HG02798 (cell line): Measurements from ENCODE around the gene ZNF345.
A peak's percentile ranks its signal among the peaks of the same experiment; 100 is the strongest.

Experiments
- ATAC-seq: cut with Tn5 transposase; IDR thresholded peaks from one replicate; pipeline ENCODE4 v1.9.1; 2021; ENCODE audit warnings: mild to moderate bottlenecking; ENCODE audit not compliant: unreplicated experiment, poor library complexity

The ZNF345 gene

DNA sequence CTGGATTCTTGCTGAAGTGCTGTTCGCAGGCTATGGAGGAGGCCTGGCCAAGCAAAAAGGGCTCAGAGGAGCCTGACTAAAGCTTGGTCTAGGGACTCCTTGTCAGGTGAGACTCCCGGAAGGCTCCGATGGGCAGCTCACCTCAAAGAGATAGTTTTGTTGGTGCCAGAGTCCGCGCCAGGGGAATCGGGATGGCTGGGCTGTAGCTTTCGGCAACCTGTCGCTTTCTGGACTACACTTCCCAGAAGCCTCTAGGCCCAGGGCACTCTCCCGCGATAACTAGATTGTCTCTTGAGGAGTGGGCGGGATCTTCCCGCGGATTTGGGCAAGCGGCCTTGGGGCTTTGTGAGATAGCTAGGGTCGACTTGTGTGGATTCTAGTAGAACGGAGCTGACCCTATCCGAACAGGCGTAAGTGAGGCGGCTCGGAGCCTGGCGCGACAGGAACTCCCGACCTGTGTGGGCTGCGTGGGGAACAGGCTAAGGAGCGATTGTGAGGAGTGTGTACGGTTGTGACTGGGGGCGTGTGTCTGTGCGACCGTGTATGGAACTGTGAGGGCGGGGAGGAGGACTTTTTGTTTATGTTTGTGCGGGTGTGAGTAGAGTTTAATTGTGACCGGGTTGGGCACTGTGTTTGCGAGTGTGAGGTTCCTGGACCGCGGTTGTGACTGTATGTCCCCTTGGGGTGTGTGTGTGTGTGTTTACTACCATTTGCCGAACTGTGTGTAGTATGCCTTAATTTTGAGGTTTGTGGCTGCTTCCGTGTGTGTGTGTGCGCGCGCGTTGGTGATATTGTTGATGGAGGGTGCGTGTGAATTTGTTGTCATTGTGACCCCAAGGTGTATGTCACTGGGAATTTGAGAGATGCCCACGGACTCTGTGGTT lies at the start of gene ZNF345:
ZNF345 (plus strand) TSS at position 318 of the 884 bp plus-strand sequence. CDS start 25,955 bp downstream, outside the sequence.
- peak; percentile 82 for ATAC-seq

DNA sequence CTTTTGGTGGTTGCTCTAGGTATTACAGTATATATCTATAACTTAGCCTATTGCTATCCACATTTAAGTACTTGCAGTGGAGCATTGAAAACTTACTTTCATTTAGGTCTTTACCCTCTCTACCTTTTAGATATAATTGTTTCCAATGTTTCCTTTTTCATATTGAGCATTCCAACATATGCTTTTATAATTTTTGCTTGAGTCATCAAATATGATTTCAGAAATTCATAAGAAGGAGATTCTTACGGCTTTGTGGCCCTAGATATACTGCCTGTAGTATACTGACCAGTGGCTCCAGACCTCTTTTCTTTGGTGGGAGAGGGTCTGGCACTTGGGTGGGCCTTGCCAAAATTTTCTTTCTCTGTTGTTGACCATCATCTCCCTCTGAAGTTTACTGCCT lies 45.3 kb upstream of the ZNF345 start:
- ATAC-seq: no peak

DNA sequence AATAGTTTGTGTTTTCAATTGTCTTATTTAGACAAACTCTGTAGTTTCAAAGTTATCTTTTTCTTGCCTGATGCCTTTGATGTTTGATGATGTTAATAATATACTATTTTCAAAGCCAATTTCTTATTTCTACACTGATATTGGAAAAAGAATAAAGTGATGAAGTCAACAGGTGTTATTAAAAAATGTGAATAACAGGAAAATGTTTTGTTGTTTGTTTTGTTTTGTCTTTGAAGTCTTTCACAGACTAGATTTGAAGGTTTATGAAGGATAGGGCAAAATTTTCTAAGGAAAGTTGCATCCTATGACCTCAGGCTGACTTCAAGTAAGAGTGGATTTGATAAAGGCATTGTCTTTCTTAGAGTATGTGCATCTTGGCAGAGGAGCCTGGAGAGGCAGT lies 43.6 kb upstream of the ZNF345 start:
- no peak for ATAC-seq

- ATAC-seq: no peak
Observed at GRCh38 chr19:36819130-36819630, 31.5 kb upstream of the ZNF345 start.

DNA sequence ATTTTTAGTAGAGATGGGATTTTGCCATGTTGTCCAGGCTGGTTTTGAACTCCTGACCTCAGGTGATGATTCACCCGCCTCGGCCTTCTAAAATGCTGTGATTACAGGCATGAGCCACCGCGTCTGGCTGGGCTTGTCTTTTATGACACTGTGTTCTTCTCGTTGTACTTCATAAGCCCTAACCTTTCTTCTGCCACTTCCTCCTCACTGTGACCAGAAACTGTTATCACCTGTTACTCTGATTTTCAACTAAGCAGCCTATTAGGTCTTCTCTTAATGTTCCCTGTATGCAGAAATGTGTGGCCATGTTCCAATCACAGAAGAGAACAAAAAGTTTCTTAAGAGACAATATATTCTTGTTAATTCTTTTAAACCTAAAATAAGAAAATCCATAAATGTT lies 28.9 kb upstream of the ZNF345 start:
- ATAC-seq: no peak

GRCh38 chr19:36833430-36833829 lies 17.2 kb upstream of the ZNF345 start:
- ATAC-seq: no peak

DNA sequence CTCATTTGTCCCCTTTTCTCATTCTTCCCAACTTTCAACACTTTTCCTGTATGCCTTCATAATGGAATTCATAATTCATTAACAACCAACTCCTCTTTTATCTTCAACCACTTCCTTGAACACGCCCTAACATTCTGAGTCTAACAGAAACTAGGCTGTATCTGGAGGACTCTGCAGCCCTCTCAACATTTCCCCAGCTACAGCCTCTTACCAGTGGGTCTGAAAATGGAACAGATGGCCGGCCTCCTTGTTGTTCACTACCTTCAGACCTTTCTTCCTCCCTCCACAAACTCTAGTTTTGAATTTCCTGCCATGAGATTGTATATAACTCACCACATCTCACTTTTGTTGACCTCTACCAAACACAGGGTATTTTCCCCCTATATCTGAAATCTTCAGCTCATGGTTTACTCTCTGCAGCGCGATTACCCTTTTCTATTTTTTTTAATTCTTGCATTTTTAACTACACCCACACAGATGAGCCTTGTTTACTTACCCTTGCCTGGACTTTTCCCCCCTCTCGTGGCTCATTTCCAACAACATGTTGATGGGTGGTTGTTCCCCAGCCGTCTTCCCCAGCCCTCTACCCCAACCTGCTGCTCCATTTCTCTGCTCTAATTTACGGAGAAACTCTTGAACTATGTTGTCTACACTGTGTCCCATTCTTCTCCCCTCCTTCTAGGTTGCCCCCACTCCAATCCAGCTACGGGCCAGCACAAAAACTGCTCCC lies 13.3 kb upstream of the ZNF345 start:
- no peak for ATAC-seq

DNA sequence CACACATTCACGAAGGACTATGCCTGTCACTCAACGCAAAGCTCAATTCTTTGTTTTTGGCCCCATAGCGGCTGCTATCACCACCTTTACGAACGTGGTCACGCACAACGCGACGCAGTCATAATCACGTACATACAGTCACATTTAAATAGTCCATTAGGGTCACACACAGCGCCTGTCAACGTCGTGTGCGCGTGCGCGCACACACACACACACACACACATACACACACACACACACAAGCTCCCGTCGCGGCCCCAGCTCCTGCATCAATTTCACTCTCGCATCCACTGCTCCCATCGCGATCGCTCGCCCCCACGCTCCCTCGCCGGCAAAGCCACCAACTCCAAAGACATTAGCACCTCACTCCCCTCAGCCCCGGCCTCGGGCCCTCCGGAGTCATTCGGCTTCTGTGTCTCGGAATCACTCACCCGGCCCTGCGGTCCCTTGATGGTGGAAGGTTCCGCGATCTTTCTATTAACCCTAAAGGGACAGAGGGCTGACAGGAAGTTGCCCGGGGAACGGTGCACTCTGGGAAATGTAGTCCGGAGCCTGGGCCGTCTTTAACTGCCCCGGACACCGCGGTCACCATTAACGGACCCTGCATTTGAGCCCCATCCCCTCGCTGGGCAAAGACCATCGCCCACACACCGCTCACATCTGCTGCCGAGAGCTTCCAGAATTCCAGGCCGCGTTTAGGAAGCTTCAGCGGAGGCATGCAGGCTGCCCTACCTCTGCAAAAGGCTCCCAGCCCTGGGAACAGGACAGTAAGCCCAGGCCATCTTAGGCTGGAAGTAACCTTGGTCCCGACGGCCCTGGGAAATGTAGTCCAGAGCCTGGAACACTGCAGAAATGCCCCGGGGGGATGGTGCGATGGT lies 12.5 kb upstream of the ZNF345 start, which contains the start of gene ZNF790:
ZNF790 (minus strand) TSS at position 482 of the 878 bp plus-strand sequence. CDS start 12,768 bp downstream, outside the sequence.
- peak; percentile 96 for ATAC-seq

- ATAC-seq: no peak
Observed at GRCh38 chr19:36838784-36839324, 11.8 kb upstream of the ZNF345 start.

DNA sequence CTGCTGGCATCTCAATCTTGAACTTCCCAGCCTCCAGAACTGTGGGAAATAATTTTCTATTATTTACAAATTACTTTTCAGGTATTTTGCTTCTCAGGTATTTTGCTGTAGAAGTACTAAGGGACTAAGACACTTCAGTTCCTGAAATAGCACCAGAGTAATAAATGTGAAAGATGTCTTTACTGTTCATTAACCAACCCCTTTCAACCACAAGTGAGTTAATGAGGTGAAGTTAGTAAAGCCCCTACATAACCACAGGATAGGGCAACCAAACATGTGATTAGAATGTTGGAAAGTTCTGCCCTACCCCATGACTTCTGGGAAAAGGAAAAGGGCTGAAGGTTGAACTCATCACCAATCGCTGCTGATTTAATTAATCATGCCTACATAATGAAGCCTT lies 2.7 kb upstream of the ZNF345 start:
- ATAC-seq: no peak

GRCh38 chr19:36849701-36850558 lies 746 bp upstream of the ZNF345 start:
- ATAC-seq: peak; percentile 90

DNA sequence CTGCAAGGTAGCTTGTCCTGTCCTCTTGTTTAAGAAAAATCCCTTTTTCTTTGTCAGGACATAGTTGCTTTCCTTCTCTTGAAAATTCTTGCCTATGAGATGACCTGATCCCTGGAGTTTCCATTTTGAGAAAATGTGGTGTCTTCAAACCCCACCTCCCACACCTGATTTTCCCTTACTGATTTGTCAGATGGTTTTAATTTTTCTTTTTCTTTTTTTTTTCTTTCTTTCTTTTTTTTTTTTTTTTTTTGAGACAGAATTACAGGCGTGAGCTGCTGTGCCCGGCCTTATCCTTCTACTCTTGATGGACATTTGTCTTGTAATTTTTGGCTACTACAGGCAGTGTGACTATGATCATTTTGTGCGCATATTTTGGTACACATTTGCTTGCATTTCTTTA lies 1.2 kb downstream of the ZNF345 start:
- no peak for ATAC-seq

- ATAC-seq: no peak
Observed at GRCh38 chr19:36876993-36877938, 26.6 kb downstream of the ZNF345 start.

GRCh38 chr19:36891768-36892357 lies 41.2 kb downstream of the ZNF345 start:
- no peak for ATAC-seq

GRCh38 chr19:36894849-36895383 lies 44.2 kb downstream of the ZNF345 start:
- ATAC-seq: no peak

- ATAC-seq: no peak
Observed at GRCh38 chr19:36898422-36898821, 47.7 kb downstream of the ZNF345 start.
